Neural progenitor cell (in vitro differentiated cells): Measurements from ENCODE around the gene NPEPL1. TPM values are rescaled to one million over a fixed set of nuclear protein-coding genes. Genes with fewer than 3 reads are reported as not detected.

Experiments used
- DNase-seq: peaks from one replicate; pipeline ENCODE4 v3.0.0-alpha.2; 2016; ENCODE audit warnings: low spot score
- H2AFZ ChIP-seq: fragments of 200-600 bp; sonication (generic); replicated peaks from 2 replicates; pipeline ENCODE4 v1.6.1; 2016; ENCODE audit warnings: antibody characterized with exemption
- H3F3A ChIP-seq: fragments of 200-600 bp; sonication (generic); 2 replicates; pipeline ENCODE4 v1.6.1; 2016; ENCODE audit warnings: antibody characterized with exemption, low read depth
- H3K27ac ChIP-seq: fragments of 200-600 bp; sonication (generic); 2 replicates; pipeline ENCODE4 v1.5.1; 2016; ENCODE audit warnings: mild to moderate bottlenecking
- H3K27me3 ChIP-seq: fragments of 200-600 bp; sonication (generic); 2 replicates; pipeline ENCODE4 v1.6.1; 2016; ENCODE audit warnings: mild to moderate bottlenecking, moderate library complexity
- H3K36me3 ChIP-seq: fragments of 200-600 bp; sonication (generic); 2 replicates; pipeline ENCODE4 v1.5.1; 2016
- H3K4me1 ChIP-seq: fragments of 200-600 bp; sonication (generic); 2 replicates; pipeline ENCODE4 v1.6.1; 2016; ENCODE audit warnings: mixed run types
- H3K4me2 ChIP-seq: fragments of 200-600 bp; sonication (generic); 2 replicates; pipeline ENCODE4 v1.6.1; 2016
- H3K4me3 ChIP-seq: fragments of 200-600 bp; sonication (generic); 2 replicates; pipeline ENCODE4 v1.5.1; 2016
- H3K79me2 ChIP-seq: fragments of 200-600 bp; sonication (generic); 2 replicates; pipeline ENCODE4 v1.6.1; 2016; ENCODE audit warnings: low read depth
- H3K9ac ChIP-seq: fragments of 200-600 bp; sonication (generic); 2 replicates; pipeline ENCODE4 v1.6.1; 2016
- H3K9me3 ChIP-seq: fragments of 200-600 bp; sonication (generic); 2 replicates; pipeline ENCODE4 v1.5.1; 2016; ENCODE audit warnings: low read depth
- H4K20me1 ChIP-seq: fragments of 200-600 bp; sonication (generic); 2 replicates; pipeline ENCODE4 v1.6.1; 2016; ENCODE audit warnings: low read depth
- H3K27ac Mint-ChIP-seq: 3 replicates; pipeline ENCODE4 v1.8.0; 2021; ENCODE audit warnings: mixed read lengths
- H3K27me3 Mint-ChIP-seq: 2 replicates; pipeline ENCODE4 v1.8.0; 2022; ENCODE audit warnings: low read depth, mild to moderate bottlenecking, inconsistent platforms, moderate library complexity, mixed read lengths; ENCODE audit not compliant: insufficient read depth
- H3K36me3 Mint-ChIP-seq: 3 replicates; pipeline ENCODE4 v1.8.0; 2021; ENCODE audit warnings: mixed read lengths
- H3K4me1 Mint-ChIP-seq: 3 replicates; pipeline ENCODE4 v1.8.0; 2021; ENCODE audit warnings: mixed read lengths
- H3K4me3 Mint-ChIP-seq: 3 replicates; pipeline ENCODE4 v1.8.0; 2021; ENCODE audit warnings: mild to moderate bottlenecking, moderate library complexity, mixed read lengths
- H3K9me3 Mint-ChIP-seq: 3 replicates; pipeline ENCODE4 v1.8.0; 2020; ENCODE audit warnings: mixed read lengths
- CTCF ChIP-seq: fragments of 200-600 bp; sonication (generic); IDR thresholded peaks from 2 replicates; pipeline ENCODE4 v1.5.1; 2017; ENCODE audit warnings: antibody characterized with exemption, mild to moderate bottlenecking
- EZH2 ChIP-seq: fragments of 200-600 bp; sonication (generic); IDR thresholded peaks from 2 replicates; pipeline ENCODE4 v1.6.1; 2017; ENCODE audit warnings: antibody characterized with exemption, mild to moderate bottlenecking, moderate library complexity
- EZH2phosphoT487 ChIP-seq: fragments of 200-600 bp; sonication (generic); IDR thresholded peaks from 2 replicates; pipeline ENCODE4 v1.6.1; 2017; ENCODE audit warnings: antibody characterized with exemption
- total RNA-seq: library from RNA; depleted of rRNA; stranded (reverse); fragments of >200 nt; gene quantifications from 2 replicates; pipeline ENCODE4 v1.2.3, GENCODE V29; 2015; ENCODE audit warnings: low replicate concordance

Gene NPEPL1
- total RNA-seq, 1 donor from 2014 or later: 10.9 TPM

GRCh38 chr20:58696411-58696961 is 3.9 kb downstream of the NPEPL1 start:
- Histone ChIP-seq H3K9me3 (no peaks in the 10 kb centered on the region), H2AFZ (no peak overlapping the region), H4K20me1 (no peaks in the 10 kb centered on the region), H3K4me1 (peaks cover 6% of the 10 kb centered on the region), H3K27ac (no peak overlapping the region), H3K79me2 (no peaks in the 10 kb centered on the region), H3K27me3 (no peaks in the 10 kb centered on the region), H3K4me3 (no peak overlapping the region), H3F3A (peaks cover 8% of the 10 kb centered on the region), H3K4me2 (no peak overlapping the region), H3K36me3 (no peaks in the 10 kb centered on the region), H3K9ac (no peak overlapping the region)
- no peak for TF ChIP-seq EZH2
- TF ChIP-seq CTCF: no peak
- no peak for TF ChIP-seq EZH2phosphoT487
- H3K27ac Mint-ChIP-seq: no peak overlapping the region
- peaks cover 8% of the 10 kb centered on the region for H3K36me3 Mint-ChIP-seq
- H3K9me3 Mint-ChIP-seq: no peaks in the 10 kb centered on the region
- peaks cover 6% of the 10 kb centered on the region for H3K4me1 Mint-ChIP-seq
- no peak for DNase-seq
- no peak overlapping the region for H3K4me3 Mint-ChIP-seq
- peaks cover 5% of the 10 kb centered on the region for H3K27me3 Mint-ChIP-seq

- H3K27me3 ChIP-seq: no peaks in the 10 kb centered on the region
- no peaks in the 10 kb centered on the region for H3K36me3 ChIP-seq
- H3F3A ChIP-seq: no peaks in the 10 kb centered on the region
- TF ChIP-seq EZH2phosphoT487: no peak
- TF ChIP-seq CTCF: no peak
- no peak for TF ChIP-seq EZH2
- Mint-ChIP-seq H3K9me3 (no peaks in the 10 kb centered on the region), H3K27ac (no peak overlapping the region), H3K4me3 (no peak overlapping the region), H3K4me1 (peaks cover 6% of the 10 kb centered on the region), H3K36me3 (peaks cover 8% of the 10 kb centered on the region), H3K27me3 (peaks cover 2% of the 10 kb centered on the region)
- no peak overlapping the region for H3K4me3 ChIP-seq
- no peak for DNase-seq
- no peaks in the 10 kb centered on the region for H3K9me3 ChIP-seq
- no peaks in the 10 kb centered on the region for H3K79me2 ChIP-seq
- H3K4me1 ChIP-seq: peaks cover 6% of the 10 kb centered on the region
- H4K20me1 ChIP-seq: no peaks in the 10 kb centered on the region
- no peak overlapping the region for H3K9ac ChIP-seq
- H2AFZ ChIP-seq: no peak overlapping the region
- H3K4me2 ChIP-seq: no peak overlapping the region
- no peak overlapping the region for H3K27ac ChIP-seq
These were observed 4.7 kb downstream of the NPEPL1 start for GRCh38 chr20:58697201-58697866.

DNA sequence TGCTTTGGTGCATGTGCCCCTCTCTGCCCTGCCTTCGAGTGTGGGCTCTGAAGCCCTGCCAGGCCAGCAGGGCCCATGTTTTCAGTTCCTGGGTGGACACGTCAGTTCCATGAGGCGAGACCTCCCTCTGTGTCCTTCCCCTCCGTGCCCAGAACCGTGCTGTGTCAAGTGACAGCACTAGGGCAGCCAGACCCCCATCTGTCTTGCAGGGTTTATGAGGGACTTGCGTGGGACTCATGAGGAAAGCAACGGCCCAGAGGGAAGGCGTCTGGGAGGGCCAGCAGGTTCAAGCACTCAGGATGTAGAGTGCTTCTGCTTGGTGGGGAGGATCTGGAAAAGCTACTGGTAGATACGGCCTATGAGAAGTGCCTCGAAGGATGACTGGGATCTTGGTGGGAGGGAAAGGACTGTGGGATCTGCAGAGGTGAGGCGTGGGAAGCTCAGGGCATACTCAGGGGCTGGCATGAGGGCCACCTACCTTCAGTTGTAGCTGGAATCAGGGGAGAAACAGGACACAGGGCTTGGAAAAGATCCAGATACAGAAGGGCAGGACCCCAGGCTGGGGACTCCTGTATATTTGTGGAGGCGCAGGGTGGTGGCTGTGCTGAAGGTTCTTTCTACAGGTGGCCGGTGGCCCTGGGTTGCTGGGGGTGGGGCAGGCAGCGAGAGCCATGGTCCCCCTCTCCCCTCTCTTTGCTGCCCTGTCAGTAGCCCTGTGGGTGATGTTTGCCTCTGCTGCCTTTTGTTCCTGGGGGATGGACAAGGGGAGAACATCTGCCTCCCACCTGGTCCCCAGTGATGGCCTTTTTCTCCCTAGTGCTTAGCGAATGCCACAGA is 5.5 kb downstream of the NPEPL1 start:
- Histone ChIP-seq H4K20me1 (no peaks in the 10 kb centered on the region), H3K27ac (no peak overlapping the region), H3K4me2 (no peak overlapping the region), H3K9me3 (no peaks in the 10 kb centered on the region), H3K27me3 (no peaks in the 10 kb centered on the region), H3K4me3 (no peak overlapping the region), H3K36me3 (no peaks in the 10 kb centered on the region), H3K9ac (no peak overlapping the region), H3F3A (no peaks in the 10 kb centered on the region), H3K4me1 (peaks cover 6% of the 10 kb centered on the region), H2AFZ (no peak overlapping the region), H3K79me2 (no peaks in the 10 kb centered on the region)
- Mint-ChIP-seq H3K9me3 (no peaks in the 10 kb centered on the region), H3K27me3 (peaks cover 2% of the 10 kb centered on the region), H3K36me3 (peaks cover 14% of the 10 kb centered on the region), H3K4me1 (peaks cover 6% of the 10 kb centered on the region), H3K4me3 (no peak overlapping the region), H3K27ac (peak overlapping the region; percentile 70)
- DNase-seq: no peak
- TF ChIP-seq EZH2phosphoT487 (no peak), CTCF (no peak), EZH2 (no peak)
